Measurements from ENCODE around the gene RBM19. TPM values are rescaled to one million over a fixed set of nuclear protein-coding genes. Genes with fewer than 3 reads are reported as not detected.

The RBM19 gene
- total and polyA plus RNA-seq, 9 donors: 11.6 to 44.0 (median 33.9) TPM

DNA sequence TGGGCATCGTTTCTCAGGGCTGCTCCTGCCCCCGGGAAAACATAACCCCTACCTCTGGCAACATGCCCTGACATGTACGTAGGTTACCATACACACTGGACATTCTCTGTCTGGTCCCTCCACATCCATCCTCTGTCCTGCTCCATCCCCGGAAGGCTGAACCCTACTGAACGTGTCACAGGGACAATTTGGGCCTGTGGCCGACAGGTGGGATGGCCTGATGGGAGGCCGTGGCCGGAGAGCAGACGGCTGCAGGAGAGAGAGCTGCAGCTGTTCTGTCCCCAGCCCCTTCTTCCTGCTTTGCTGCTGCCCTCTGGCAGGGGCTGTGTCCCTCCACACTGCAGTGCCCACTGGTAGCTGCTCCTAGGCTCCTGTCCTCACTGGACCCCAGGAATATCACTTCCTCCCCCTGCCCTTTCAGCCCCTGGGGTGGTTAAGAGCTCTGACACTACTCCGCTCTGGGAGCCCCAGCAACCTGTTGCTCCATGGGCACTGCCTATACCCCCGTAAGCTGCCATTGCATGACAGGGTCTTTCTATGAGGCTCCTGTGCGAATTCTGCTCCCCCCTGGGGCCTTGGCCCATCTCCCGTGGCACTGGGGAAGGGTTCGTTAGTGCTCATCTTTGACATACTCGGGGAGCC lies 125.6 kb downstream of the RBM19 start:
- H3K4me1 ChIP-seq (ENCODE audit: insufficient read depth): no peaks in the 10 kb centered on the region
- intact Hi-C loops (cut with DNase I): no loop called here
- H3K27me3 ChIP-seq: no peaks in the 10 kb centered on the region
- TF ChIP-seq EP300 (IDR thresholded peaks at IDR 0.05) (no peak), POLR2A (IDR thresholded peaks at IDR 0.05) (no peak)
- TF ChIP-seq, protein P1, sequence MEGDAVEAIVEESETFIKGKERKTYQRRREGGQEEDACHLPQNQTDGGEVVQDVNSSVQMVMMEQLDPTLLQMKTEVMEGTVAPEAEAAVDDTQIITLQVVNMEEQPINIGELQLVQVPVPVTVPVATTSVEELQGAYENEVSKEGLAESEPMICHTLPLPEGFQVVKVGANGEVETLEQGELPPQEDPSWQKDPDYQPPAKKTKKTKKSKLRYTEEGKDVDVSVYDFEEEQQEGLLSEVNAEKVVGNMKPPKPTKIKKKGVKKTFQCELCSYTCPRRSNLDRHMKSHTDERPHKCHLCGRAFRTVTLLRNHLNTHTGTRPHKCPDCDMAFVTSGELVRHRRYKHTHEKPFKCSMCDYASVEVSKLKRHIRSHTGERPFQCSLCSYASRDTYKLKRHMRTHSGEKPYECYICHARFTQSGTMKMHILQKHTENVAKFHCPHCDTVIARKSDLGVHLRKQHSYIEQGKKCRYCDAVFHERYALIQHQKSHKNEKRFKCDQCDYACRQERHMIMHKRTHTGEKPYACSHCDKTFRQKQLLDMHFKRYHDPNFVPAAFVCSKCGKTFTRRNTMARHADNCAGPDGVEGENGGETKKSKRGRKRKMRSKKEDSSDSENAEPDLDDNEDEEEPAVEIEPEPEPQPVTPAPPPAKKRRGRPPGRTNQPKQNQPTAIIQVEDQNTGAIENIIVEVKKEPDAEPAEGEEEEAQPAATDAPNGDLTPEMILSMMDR (IDR thresholded peaks at IDR 0.05): no peak
- no peak overlapping the region for H3K4me3 ChIP-seq
- WGBS, 3 donors: 86 to 91% (median 88%) methylated on average over 15 of the region's 15 CpGs
- no peak for DNase-seq
- H3K36me3 ChIP-seq: no peaks in the 10 kb centered on the region
- no peaks in the 10 kb centered on the region for H3K9me3 ChIP-seq
- H3K27ac ChIP-seq: no peak overlapping the region

DNA sequence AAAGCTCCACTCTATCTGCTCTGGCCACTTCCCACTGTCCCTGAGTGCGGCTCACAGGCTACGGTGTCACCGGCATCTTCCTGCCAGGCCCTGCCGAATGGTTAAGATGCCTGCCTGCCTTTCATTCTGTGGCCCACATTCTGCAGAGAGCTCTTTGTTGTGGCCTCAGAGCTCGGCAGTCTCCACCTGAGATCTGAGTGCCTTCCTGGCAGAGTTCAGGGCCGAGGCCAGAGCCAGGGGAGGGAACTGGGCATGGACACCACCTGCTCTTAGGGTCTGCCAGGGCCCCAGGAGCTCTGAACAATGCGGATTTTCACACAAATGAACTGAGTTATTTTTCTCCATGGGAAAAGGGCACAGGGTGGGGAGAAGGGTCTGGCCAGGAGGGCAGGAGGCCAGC lies 127.2 kb downstream of the RBM19 start:
- no peaks in the 10 kb centered on the region for H3K9me3 ChIP-seq
- no peaks in the 10 kb centered on the region for H3K4me1 ChIP-seq (ENCODE audit: insufficient read depth)
- intact Hi-C loops (cut with DNase I): no loop called here
- WGBS, 3 donors: 90 to 99% (median 90%) methylated on average over 7 of the region's 7 CpGs
- no peaks in the 10 kb centered on the region for H3K27me3 ChIP-seq
- DNase-seq: no peak
- H3K27ac ChIP-seq: no peak overlapping the region
- no peak overlapping the region for H3K4me3 ChIP-seq
- TF ChIP-seq, protein P1 (IDR thresholded peaks at IDR 0.05): no peak
- TF ChIP-seq POLR2A (IDR thresholded peaks at IDR 0.05): no peak
- TF ChIP-seq EP300 (IDR thresholded peaks at IDR 0.05): no peak
- H3K36me3 ChIP-seq: no peaks in the 10 kb centered on the region

DNA sequence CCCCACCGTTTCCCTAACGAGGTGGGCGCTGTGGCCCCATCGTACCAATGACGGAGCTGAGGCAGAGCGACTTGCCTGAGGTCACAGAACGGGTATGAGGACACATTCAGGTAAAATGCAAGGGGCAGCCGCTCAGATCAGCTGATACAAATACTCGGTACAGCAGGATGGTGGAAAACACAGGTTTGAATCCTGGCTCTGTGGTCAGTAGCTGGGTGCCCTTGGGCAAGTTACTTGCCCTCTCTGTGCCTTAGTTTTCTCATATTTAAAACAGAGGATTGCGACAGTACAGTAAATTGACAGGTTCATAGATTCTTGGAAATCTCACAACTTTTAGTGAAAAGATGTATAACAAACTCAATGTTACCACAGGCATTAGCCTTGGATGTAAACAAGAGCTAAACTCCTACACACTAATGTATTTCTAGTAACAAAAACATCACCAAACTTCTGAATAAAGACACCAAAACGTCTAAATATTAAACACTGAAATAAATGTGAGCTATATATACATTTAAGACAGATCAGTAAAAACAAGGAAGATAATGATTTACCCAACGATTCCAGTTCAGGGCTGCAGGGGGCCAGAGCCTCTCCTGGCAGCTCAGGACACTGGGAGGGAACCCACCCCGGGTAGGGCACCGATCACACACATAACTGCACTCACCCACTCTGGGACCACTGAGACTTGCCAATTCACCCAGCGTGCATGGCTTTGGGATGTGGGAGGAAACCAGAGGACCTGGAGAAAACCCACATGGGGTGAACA lies 128.4 kb downstream of the RBM19 start:
- intact Hi-C loops (cut with DNase I): no loop called here

GRCh38 chr12:113837084-113837483 lies 129.0 kb downstream of the RBM19 start:
- intact Hi-C loops (cut with DNase I): no loop called here
- no peaks in the 10 kb centered on the region for H3K4me1 ChIP-seq (ENCODE audit: insufficient read depth)
- 16 to 26% (median 23%) methylated on average over 5 of the region's 5 CpGs for WGBS, 3 donors
- no peak for DNase-seq
- H3K9me3 ChIP-seq: no peaks in the 10 kb centered on the region
- no peak overlapping the region for H3K4me3 ChIP-seq
- H3K27ac ChIP-seq: no peak overlapping the region
- TF ChIP-seq, protein P1 (IDR thresholded peaks at IDR 0.05): no peak
- no peak for TF ChIP-seq POLR2A (IDR thresholded peaks at IDR 0.05)
- TF ChIP-seq EP300 (IDR thresholded peaks at IDR 0.05): no peak
- no peaks in the 10 kb centered on the region for H3K36me3 ChIP-seq
- H3K27me3 ChIP-seq: no peaks in the 10 kb centered on the region

More for the DNA sequence above, 128.4 kb downstream of the RBM19 start:
- Histone ChIP-seq H3K36me3 (no peaks in the 10 kb centered on the region), H3K4me1 (ENCODE audit: insufficient read depth) (no peaks in the 10 kb centered on the region), H3K4me3 (no peak overlapping the region), H3K27ac (no peak overlapping the region), H3K9me3 (no peaks in the 10 kb centered on the region), H3K27me3 (no peaks in the 10 kb centered on the region)
- no peak for DNase-seq
- 50 to 63% (median 55%) methylated on average over 15 of the region's 15 CpGs for WGBS, 3 donors
- no peak for TF ChIP-seq POLR2A (IDR thresholded peaks at IDR 0.05)
- TF ChIP-seq, protein P1 (IDR thresholded peaks at IDR 0.05): no peak
- no peak for TF ChIP-seq EP300 (IDR thresholded peaks at IDR 0.05)
